ENCODE data around the gene TTLL11. TPM values are rescaled to one million over a fixed set of nuclear protein-coding genes. Genes with fewer than 3 reads are reported as not detected.

TTLL11 gene
- total RNA-seq, 1 experiment from 2014 or later: 1.5 TPM

- Histone ChIP-seq H3K4ac (ENCODE audit: low read depth, low read length) (no peak overlapping the region), H4K91ac (ENCODE audit: insufficient read length, low read depth, low read length) (no peak overlapping the region), H3K27me3 (ENCODE audit: insufficient read depth, low read length) (no peaks in the 10 kb centered on the region), H3K23me2 (ENCODE audit: insufficient read length, low read depth, low read length, poor library complexity, severe bottlenecking) (no peaks in the 10 kb centered on the region), H2BK20ac (ENCODE audit: low read depth, low read length, poor library complexity, severe bottlenecking) (no peak overlapping the region), H4K20me1 (ENCODE audit: control insufficient read depth, insufficient read depth, insufficient read length) (no peaks in the 10 kb centered on the region), H3K9me3 (ENCODE audit: control insufficient read depth, low read depth, low read length) (no peaks in the 10 kb centered on the region), H3K27ac (ENCODE audit: insufficient read length, low read depth, low read length) (no peak overlapping the region), H3K79me2 (ENCODE audit: insufficient read depth, low read length) (no peaks in the 10 kb centered on the region), H3K4me1 (ENCODE audit: insufficient read depth, low read length) (peaks cover 2% of the 10 kb centered on the region; the same call in 1 of the 2 replicates), H3K23ac (ENCODE audit: insufficient read length, low read depth, low read length) (no peak overlapping the region), H3T11ph (ENCODE audit: low read length) (no peak overlapping the region), H3K14ac (ENCODE audit: insufficient read depth, low read length) (no peak overlapping the region), H2BK15ac (ENCODE audit: low read depth, low read length) (no peak overlapping the region), H2AK5ac (ENCODE audit: insufficient read length, low read length) (no peak overlapping the region), H3K4me2 (ENCODE audit: insufficient read depth, insufficient read length, low read length) (no peak overlapping the region), H2BK12ac (ENCODE audit: insufficient read length, low read depth, low read length) (no peak overlapping the region), H3K56ac (ENCODE audit: insufficient read length, low read depth, low read length) (no peak overlapping the region), H3K9ac (ENCODE audit: extremely low read depth, insufficient read length, low read length) (no peak overlapping the region), H2AFZ (ENCODE audit: low read length) (no peak overlapping the region), H3K18ac (ENCODE audit: insufficient read length, low read depth, low read length) (no peak overlapping the region), H3K79me1 (ENCODE audit: insufficient read depth, low read depth, low read length, poor library complexity, severe bottlenecking) (no peaks in the 10 kb centered on the region), H4K8ac (replicated peaks; ENCODE audit: insufficient read length, low read depth, low read length) (no peak overlapping the region), H2BK5ac (ENCODE audit: insufficient read length, low read length) (no peak overlapping the region), H4K5ac (ENCODE audit: insufficient read length, low read depth, low read length) (no peak overlapping the region), H2BK120ac (ENCODE audit: low read depth, low read length, poor library complexity, severe bottlenecking) (no peak overlapping the region)
- Mint-ChIP-seq H3K9me3 (no peaks in the 10 kb centered on the region), H3K27me3 (ENCODE audit: low read depth) (no peaks in the 10 kb centered on the region), H3K27ac (no peak overlapping the region), H3K36me3 (ENCODE audit: insufficient read depth in 1 of 3, low read depth in 3 of 3) (no peaks in the 10 kb centered on the region), H3K4me3 (no peak overlapping the region), H3K4me1 (peaks cover 3 to 6% of the 10 kb centered on the region in 2 experiments; a peak in 3 of 4 replicates)
- no peak for TF ChIP-seq CTCF (conservative IDR thresholded peaks at IDR 0.05)
- DNase-seq: no peak
- WGBS (ENCODE audit: extremely low coverage, insufficient read length, low lambda C conversion rate): no CpG with 5 or more reads among the region's 3 CpGs
Measured at GRCh38 chr9:121938621-121939020, 154.5 kb downstream of the TTLL11 start.

All from H9 (cell line).